H1 (cell line): ENCODE data around the gene RHBDD1. TPM values are rescaled to one million over a fixed set of nuclear protein-coding genes. Genes with fewer than 3 reads are reported as not detected.

Source experiments
- CTCF ChIA-PET: fragments of 300-600 bp; sonication (Branson Sonifier 250); formaldehyde crosslinking; loops from one replicate; lab custom pipeline; 2021; ENCODE audit not compliant: partially characterized antibody; lab: Charles Lee
- POLR2A ChIA-PET: fragments of 300-600 bp; sonication (Branson Sonifier 250); formaldehyde crosslinking; loops from one replicate; lab custom pipeline; 2021; ENCODE audit warnings: inconsistent platforms; ENCODE audit not compliant: partially characterized antibody; lab: Charles Lee
- DNase-seq, 2 experiments: peaks; one replicate each; pipeline versions ENCODE4 v3.0.0 to v3.0.0-alpha.2; 2010 to 2022; ENCODE audit warnings: low spot score in 2 of 2, low read depth in 1 of 2, mixed read lengths in 1 of 2
- FAIRE-seq: peaks from 2 replicates; lab custom pipeline; 2011; peaks lifted over from hg19 to GRCh38; lab: Jason Lieb, UNC
- H2AFZ ChIP-seq: 2 replicates; pipeline ENCODE4 v1.8.1; 2012; ENCODE audit warnings: low read length, inconsistent platforms
- H2AK5ac ChIP-seq: 2 replicates; pipeline ENCODE4 v1.6.1; 2013; ENCODE audit warnings: low read depth, low read length
- H2BK120ac ChIP-seq: replicated peaks from 2 replicates; pipeline ENCODE3; 2013; ENCODE audit warnings: low read depth, low read length, inconsistent platforms
- H2BK12ac ChIP-seq: 2 replicates; pipeline ENCODE4 v1.6.1; 2013; ENCODE audit warnings: low read depth, low read length
- H2BK15ac ChIP-seq: 2 replicates; pipeline ENCODE4 v1.6.1; 2013; ENCODE audit warnings: low read length
- H2BK20ac ChIP-seq: 2 replicates; pipeline ENCODE4 v1.6.1; 2013; ENCODE audit warnings: low read length
- H2BK5ac ChIP-seq: 2 replicates; pipeline ENCODE4 v1.6.1; 2013; ENCODE audit warnings: low read depth, low read length
- H3K14ac ChIP-seq: 2 replicates; pipeline ENCODE4 v1.6.1; 2013; ENCODE audit warnings: inconsistent platforms; ENCODE audit not compliant: insufficient read length
- H3K18ac ChIP-seq: 2 replicates; pipeline ENCODE4 v1.6.1; 2013; ENCODE audit warnings: low read length; ENCODE audit errors: extremely low read depth
- H3K23ac ChIP-seq: 2 replicates; pipeline ENCODE4 v1.6.1; 2013; ENCODE audit warnings: inconsistent platforms; ENCODE audit not compliant: insufficient read length
- H3K23me2 ChIP-seq: 2 replicates; pipeline ENCODE4 v1.6.1; 2013; ENCODE audit warnings: low read depth, low read length
- H3K27ac ChIP-seq: 2 replicates; pipeline ENCODE4 v1.6.1; 2011; ENCODE audit warnings: low read depth, low read length, inconsistent platforms
- H3K27me3 ChIP-seq, 4 experiments: replicated peaks in 1 of 4; 1 replicate in 1 of 4; 2 replicates in 3 of 4; pipeline versions ENCODE4 v1.6.1 to v1.8.1; 2011 to 2013; ENCODE audit warnings: low read length in 3 of 4, mild to moderate bottlenecking in 3 of 4, inconsistent platforms in 2 of 4, mixed read lengths in 2 of 4, moderate library complexity in 1 of 4; ENCODE audit not compliant: control insufficient read depth in 3 of 4, insufficient read depth in 3 of 4; ENCODE audit errors: extremely low read depth in 1 of 4
- H3K36me3 ChIP-seq, 4 experiments: 2 replicates each; pipeline versions ENCODE4 v1.6.1 to v1.8.1; 2011 to 2013; ENCODE audit warnings: mild to moderate bottlenecking in 4 of 4, low read length in 3 of 4, moderate library complexity in 2 of 4, control low read depth in 1 of 4, inconsistent platforms in 1 of 4; ENCODE audit not compliant: insufficient read depth in 4 of 4, control insufficient read depth in 2 of 4
- H3K4ac ChIP-seq: replicated peaks from 2 replicates; pipeline ENCODE3; 2013; ENCODE audit warnings: low read length, low read depth, mixed read lengths, inconsistent platforms; ENCODE audit not compliant: insufficient read length
- H3K4me1 ChIP-seq, 4 experiments: replicated peaks in 1 of 4; 1 replicate in 1 of 4; 2 replicates in 3 of 4; pipeline versions ENCODE4 v1.6.1 to v1.8.1; 2011 to 2013; ENCODE audit warnings: low read length in 3 of 4, inconsistent platforms in 2 of 4, mixed read lengths in 1 of 4; ENCODE audit not compliant: insufficient read depth in 4 of 4, control insufficient read depth in 3 of 4
- H3K4me2 ChIP-seq, 2 experiments: 2 replicates each; pipeline versions ENCODE4 v1.6.1 to v1.8.1; 2011 to 2013; ENCODE audit warnings: low read depth in 2 of 2, low read length in 2 of 2, control low read depth in 1 of 2, inconsistent platforms in 1 of 2, mild to moderate bottlenecking in 1 of 2; ENCODE audit not compliant: insufficient read depth in 1 of 2
- H3K4me3 ChIP-seq, 4 experiments: fragments of 200-600, 300-600 bp in 1 of 4; sonication (generic), shearing (Covaris generic), sonication (Bioruptor Twin) in 1 of 4; 2 replicates each; pipeline versions ENCODE4 v1.5.1 to v1.8.1; 2011 to 2016; ENCODE audit warnings: low read length in 4 of 4, low read depth in 3 of 4, control low read depth in 2 of 4, inconsistent platforms in 2 of 4, mild to moderate bottlenecking in 2 of 4, mixed read lengths in 1 of 4, moderate library complexity in 1 of 4; ENCODE audit not compliant: insufficient read depth in 2 of 4; ENCODE audit errors: extremely low read depth in 1 of 4
- H3K56ac ChIP-seq: replicated peaks from 2 replicates; pipeline ENCODE3; 2013; ENCODE audit warnings: low read depth, mild to moderate bottlenecking, mixed read lengths, low read length, inconsistent platforms; ENCODE audit not compliant: insufficient read length
- H3K79me1 ChIP-seq: 2 replicates; pipeline ENCODE4 v1.6.1; 2013; ENCODE audit warnings: low read depth, low read length, control low read depth
- H3K79me2 ChIP-seq, 2 experiments: 2 replicates each; pipeline versions ENCODE4 v1.6.1 to v1.8.1; 2012 to 2013; ENCODE audit warnings: low read length in 2 of 2, mild to moderate bottlenecking in 2 of 2, inconsistent platforms in 1 of 2; ENCODE audit not compliant: insufficient read depth in 2 of 2, control insufficient read depth in 1 of 2
- H3K9ac ChIP-seq, 4 experiments: replicated peaks in 1 of 4; 1 replicate in 1 of 4; 2 replicates in 3 of 4; pipeline versions ENCODE4 v1.6.1 to v1.8.1; 2011 to 2013; ENCODE audit warnings: low read depth in 3 of 4, low read length in 3 of 4, control low read depth in 2 of 4, mild to moderate bottlenecking in 2 of 4, moderate library complexity in 2 of 4, inconsistent platforms in 1 of 4; ENCODE audit errors: extremely low read depth in 1 of 4
- H3K9me3 ChIP-seq, 2 experiments: 2 replicates each; pipeline versions ENCODE4 v1.6.1 to v1.8.1; 2012 to 2013; ENCODE audit warnings: mild to moderate bottlenecking in 2 of 2, moderate library complexity in 2 of 2, control low read depth in 1 of 2, inconsistent platforms in 1 of 2, low read depth in 1 of 2, low read length in 1 of 2, mixed read lengths in 1 of 2; ENCODE audit not compliant: insufficient read depth in 2 of 2
- H4K20me1 ChIP-seq, 2 experiments: replicated peaks in 1 of 2; 2 replicates each; pipeline versions ENCODE3 to v1.8.1; 2011 to 2013; ENCODE audit warnings: inconsistent platforms in 2 of 2, low read length in 2 of 2, mild to moderate bottlenecking in 1 of 2; ENCODE audit not compliant: insufficient read depth in 2 of 2, control insufficient read depth in 1 of 2
- H4K5ac ChIP-seq: 2 replicates; pipeline ENCODE4 v1.6.1; 2013; ENCODE audit warnings: low read length, low read depth, mixed read lengths, inconsistent platforms; ENCODE audit not compliant: insufficient read length
- H4K8ac ChIP-seq: 2 replicates; pipeline ENCODE4 v1.8.0; 2013; ENCODE audit warnings: mild to moderate bottlenecking, moderate library complexity, low read length, inconsistent platforms; ENCODE audit not compliant: insufficient read depth; ENCODE audit errors: extremely low read depth
- H4K91ac ChIP-seq: replicated peaks from 2 replicates; pipeline ENCODE3; 2013; ENCODE audit warnings: low read length, mixed read lengths, inconsistent platforms; ENCODE audit not compliant: insufficient read length
- CBX8 ChIP-seq: fragments of 300-800, 300-1000 bp; sonication (generic); IDR thresholded peaks from 2 replicates; pipeline ENCODE4 v1.7.1; 2016; ENCODE audit warnings: low read depth, low read length, borderline replicate concordance
- CTCF ChIP-seq, 3 experiments: IDR thresholded peaks; 1 replicate in 2 of 3; 2 replicates in 1 of 3; pipeline versions ENCODE4 v1.5.1 to v1.6.1; 2011; ENCODE audit warnings: low read length in 3 of 3, mild to moderate bottlenecking in 3 of 3, inconsistent platforms in 2 of 3, low read depth in 1 of 3, moderate library complexity in 1 of 3; ENCODE audit not compliant: insufficient read depth in 1 of 3; ENCODE audit errors: control extremely low read depth in 1 of 3
- RAD21 ChIP-seq, 2 experiments: IDR thresholded peaks in 1 of 2; conservative IDR thresholded peaks in 1 of 2; 2 replicates each; pipeline ENCODE4 v1.6.1; 2011; ENCODE audit warnings: low read depth in 2 of 2, low read length in 2 of 2, improper control_type of control experiment in 1 of 2, inconsistent platforms in 1 of 2, mild to moderate bottlenecking in 1 of 2, moderate library complexity in 1 of 2
- TCF12 ChIP-seq: IDR thresholded peaks from 2 replicates; pipeline ENCODE4 v1.6.1; 2011; ENCODE audit warnings: low read depth, mild to moderate bottlenecking, low read length
- ZNF274 ChIP-seq: IDR thresholded peaks from 2 replicates; pipeline ENCODE4 v1.7.0; 2012; ENCODE audit warnings: low read length, borderline replicate concordance; ENCODE audit errors: extremely low read depth
- WGBS, 2 experiments: shearing (Covaris generic) in 1 of 2; methylation state at CpG; one replicate each; pipeline versions ENCODE4 v1.1.6 to v1.1.7; 2013 to 2015; ENCODE audit warnings: low lambda C conversion rate in 2 of 2, mixed read lengths in 2 of 2, inconsistent platforms in 1 of 2, low coverage in 1 of 2, missing lambda C conversion rate in 1 of 2; ENCODE audit not compliant: insufficient replicate concordance in 2 of 2, insufficient coverage in 1 of 2, insufficient read length in 1 of 2; ENCODE audit errors: extremely low coverage in 1 of 2, missing lambda C conversion rate in 1 of 2; 5-methylcytosine and 5-hydroxymethylcytosine counted together
- polyA plus RNA-seq, 7 experiments: library from polyadenylated mRNA; depleted of rRNA in 3 of 7; stranded (reverse) in 5 of 7; unstranded in 2 of 7; fragments of >200 nt in 5 of 7; fragments of 200-250 nt in 2 of 7; gene quantifications; 1 replicate in 5 of 7; 2 replicates in 1 of 7; 4 replicates in 1 of 7; pipeline versions ENCODE4 v1.2.1 to v1.2.3, GENCODE V29; 2011 to 2013; ENCODE audit warnings: missing spikeins in 2 of 7, mixed read lengths in 2 of 7
- total RNA-seq: library from RNA; stranded (reverse); fragmentation: NEBNext Ultra II Directional; extraction: Animal tissue kit (Norgen Biotek cat#: 25700); gene quantifications from 2 replicates; pipeline ENCODE4 v1.2.1, GENCODE V29; 2021

The RHBDD1 gene
- total and polyA plus RNA-seq, 2 of the 8 experiments (the other 6 are each of a cell fraction or from before 2014, with no cell fraction given): 10.5 to 23.1 TPM

DNA sequence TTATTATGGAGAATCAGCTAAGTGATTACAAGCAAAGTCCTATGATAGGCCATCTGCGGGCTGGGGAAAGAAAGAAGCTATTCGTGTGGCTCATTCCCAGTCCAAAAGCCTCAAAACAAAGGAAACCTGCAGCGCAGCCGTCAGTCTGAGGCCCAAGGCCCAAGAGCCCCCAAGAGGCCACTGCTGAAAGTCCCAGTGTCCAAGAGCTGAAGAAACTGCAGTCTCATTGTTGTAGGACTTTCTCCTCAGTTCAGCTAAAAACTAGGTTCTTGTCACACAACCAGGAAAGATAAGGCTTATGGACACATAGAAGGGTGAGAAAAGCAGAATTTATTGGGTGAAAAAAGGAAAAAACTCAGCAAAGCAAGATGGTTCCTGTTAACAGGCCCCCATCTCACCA lies 143.2 kb downstream of the RHBDD1 start:
- 100% methylated on average over 4 of the region's 4 CpGs; no CpG with 5 or more reads in 1 of the 2 experiments for WGBS, 2 experiments
- H3K27ac ChIP-seq: no peak overlapping the region
- POLR2A ChIA-PET: no interaction called here
- TF ChIP-seq RAD21 (IDR thresholded peaks at IDR 0.05 in 1 of 2, conservative IDR thresholded peaks at IDR 0.05 in 1 of 2; ENCODE audit: low read depth in 2 of 2, low read length in 2 of 2) (peak; percentile 20 to 37), CTCF (IDR thresholded peaks at IDR 0.05; ENCODE audit: control extremely low read depth in 1 of 3, insufficient read depth in 1 of 3, low read depth in 1 of 3, low read length in 3 of 3) (0 out of 4 replicates have a peak, but pooled peaks of 1 of the 3 experiments have one; percentile 1), TCF12 (no peak), CBX8 (no peak), ZNF274 (no peak)
- TF ChIP-seq, all 59 proteins: peak for 2
- H3K56ac ChIP-seq: no peak overlapping the region
- H2AFZ ChIP-seq: no peak overlapping the region
- H3K23ac ChIP-seq: no peak overlapping the region
- H3K36me3 ChIP-seq: no peaks in the 10 kb centered on the region
- H3K18ac ChIP-seq: no peak overlapping the region
- no peaks in the 10 kb centered on the region for H4K20me1 ChIP-seq
- H3K9me3 ChIP-seq: no peaks in the 10 kb centered on the region
- no peak overlapping the region for H2BK20ac ChIP-seq
- H3K4ac ChIP-seq: no peak overlapping the region
- no peak overlapping the region for H2BK15ac ChIP-seq
- no peak overlapping the region for H4K91ac ChIP-seq
- no peaks in the 10 kb centered on the region for H3K27me3 ChIP-seq
- no peak overlapping the region for H3K4me3 ChIP-seq
- no peak for DNase-seq
- no peak overlapping the region for H4K5ac ChIP-seq
- no peak for FAIRE-seq
- H4K8ac ChIP-seq: no peak overlapping the region
- no peak overlapping the region for H2BK120ac ChIP-seq
- H3K23me2 ChIP-seq: no peaks in the 10 kb centered on the region
- no peak overlapping the region for H2AK5ac ChIP-seq
- no peaks in the 10 kb centered on the region for H3K79me1 ChIP-seq
- H3K9ac ChIP-seq: no peak overlapping the region
- no peaks in the 10 kb centered on the region for H3K79me2 ChIP-seq
- no peak overlapping the region for H3K4me2 ChIP-seq
- H3K14ac ChIP-seq: no peak overlapping the region
- no peak overlapping the region for H2BK12ac ChIP-seq
- no peak overlapping the region for H2BK5ac ChIP-seq
- CTCF ChIA-PET: interaction anchor here (0.7 to 1.4 kb wide), 8 partner anchors 12 to 218 kb away, joined by 3 to 6 read pairs (median 3); no protein-coding TSS in a partner anchor
- H3K4me1 ChIP-seq: no peaks in the 10 kb centered on the region; a peak in 1 of 7 replicates
